NCI-H128 (cell line): ENCODE results near the gene TCERG1L.
"Not testable (repeated sequence)": the region's sequence is repeated elsewhere in the genome, so short reads cannot be mapped to it uniquely, and the experiment has no call there.

Experiments
- DNase-seq: peaks from one replicate; lab custom pipeline; 2025; ENCODE audit not compliant: unreplicated experiment; lab: John Stamatoyannopoulos, UW

Gene TCERG1L

DNA sequence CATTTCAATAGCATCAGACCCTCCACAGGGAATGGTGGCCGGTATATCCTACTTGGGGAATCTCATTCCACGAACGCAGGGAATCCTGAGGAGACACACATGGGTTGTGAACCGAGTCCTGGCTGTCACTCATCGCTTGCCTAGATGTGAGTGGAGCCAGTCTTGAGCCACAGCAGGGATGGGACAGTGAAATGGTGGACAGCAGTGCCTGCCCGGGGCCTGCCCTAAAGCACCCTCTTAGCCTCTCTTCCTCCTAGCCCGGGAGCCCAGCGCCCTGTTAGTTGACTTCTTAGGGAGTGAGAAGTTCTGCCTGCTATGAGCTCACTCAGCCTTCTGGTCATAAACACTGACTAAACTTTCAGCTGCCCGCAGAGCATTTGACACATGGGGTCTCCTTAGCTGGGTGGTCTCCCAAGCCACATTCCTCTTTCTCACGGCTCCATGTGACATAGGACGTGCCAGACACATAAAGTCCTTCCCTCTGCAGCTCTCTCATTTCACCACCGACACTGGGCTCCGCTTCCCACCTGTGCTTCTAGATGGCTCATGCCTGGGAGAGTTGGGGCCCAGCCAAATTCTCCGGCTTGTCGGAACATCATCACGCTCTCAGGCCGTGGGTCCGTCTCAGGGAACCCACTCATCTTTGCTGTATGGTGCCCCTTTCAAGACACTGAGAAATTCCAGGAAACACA lies 60.9 kb downstream of the TCERG1L start:
- DNase-seq, result no peak

- no peak for DNase-seq
Observed at GRCh38 chr10:131249955-131250344, 61.6 kb downstream of the TCERG1L start.

DNA sequence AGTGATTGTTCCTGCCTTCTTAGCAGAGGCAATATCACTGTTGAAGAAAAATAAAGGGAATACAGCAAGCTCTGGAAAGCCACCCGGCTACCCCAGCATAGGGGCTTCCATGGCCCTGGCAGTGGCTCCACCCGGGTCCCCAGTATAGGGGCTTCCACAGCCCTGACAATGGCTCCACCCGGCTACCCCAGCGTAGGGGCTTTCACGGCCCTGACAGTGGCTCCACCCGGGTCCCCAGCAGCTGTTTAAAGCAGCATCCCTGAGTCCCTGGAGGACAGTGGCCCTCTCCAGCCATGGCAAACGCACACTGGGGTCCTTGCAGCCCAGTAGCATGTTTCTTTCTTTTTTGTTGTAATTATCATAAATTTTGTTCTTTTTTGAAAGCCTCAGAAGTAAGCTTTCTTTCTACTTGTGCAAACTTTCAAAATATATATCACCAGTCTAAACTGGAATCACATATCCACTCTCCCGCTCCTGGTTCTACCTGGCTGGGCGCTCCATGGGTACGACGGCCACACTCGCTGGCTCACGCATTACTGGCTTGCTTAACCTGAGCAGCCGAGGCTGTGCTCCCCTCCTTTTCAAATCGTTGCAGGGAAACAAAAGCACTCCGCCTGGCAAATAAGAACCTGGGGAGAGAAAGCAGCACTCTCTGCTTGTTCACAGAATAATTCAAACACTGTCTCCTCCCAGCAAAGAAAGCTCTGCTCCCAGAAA lies 62.1 kb downstream of the TCERG1L start:
- DNase-seq, result no peak

DNA sequence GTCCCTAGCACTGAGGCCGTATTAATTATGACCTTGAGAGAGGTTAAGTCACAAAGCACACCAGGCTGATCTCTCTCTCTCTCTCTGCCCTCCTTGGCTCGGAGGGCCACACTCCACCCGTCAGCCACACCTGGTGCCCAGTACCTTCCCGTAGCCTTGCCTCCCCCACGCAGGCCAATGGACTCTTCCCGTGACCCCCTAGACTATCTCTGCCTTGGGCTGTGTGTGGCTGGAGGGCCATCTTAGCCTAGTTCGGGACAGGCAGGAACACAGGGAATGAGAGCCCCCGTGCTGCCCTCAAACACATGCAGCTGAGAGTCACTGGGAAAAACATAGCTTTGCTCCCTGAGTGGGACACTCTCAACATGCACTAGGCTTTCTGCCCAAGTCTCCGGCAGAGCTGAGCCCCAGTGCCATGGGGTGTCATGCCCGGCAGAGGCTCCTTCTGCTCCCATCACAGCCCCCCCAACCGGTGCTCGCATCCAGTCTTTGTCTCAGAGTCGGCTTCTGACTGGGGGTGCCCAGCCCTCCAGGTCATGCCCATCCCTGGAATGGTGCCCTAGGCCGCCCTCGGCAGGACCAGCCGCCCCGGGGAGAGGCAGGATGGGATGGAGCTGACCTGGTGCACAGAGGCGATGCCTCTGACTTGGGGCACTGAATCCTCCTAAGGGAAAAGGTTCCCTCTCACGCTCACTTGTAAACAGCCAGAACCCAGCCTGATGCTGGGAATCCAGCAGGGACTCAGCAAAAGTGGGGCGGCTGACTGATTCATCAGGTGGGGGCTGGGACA lies 63.0 kb downstream of the TCERG1L start:
- no peak for DNase-seq

DNA sequence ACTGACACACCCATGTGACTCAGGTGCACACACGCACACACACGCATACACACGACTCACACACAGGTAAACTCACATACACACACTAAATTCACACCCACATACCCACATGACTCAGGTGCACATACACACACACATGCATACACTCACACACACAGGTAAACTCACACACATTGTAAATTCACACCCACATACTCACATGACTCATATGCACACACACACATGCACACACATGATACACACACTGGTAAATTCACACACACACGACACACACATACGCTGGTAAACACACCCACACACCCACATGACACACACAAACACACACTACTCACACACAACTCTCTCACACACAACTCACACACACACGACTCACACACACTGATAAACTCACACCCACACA lies 63.6 kb downstream of the TCERG1L start:
- DNase-seq, result no peak

- DNase-seq, result no peak
Observed at GRCh38 chr10:131246775-131247174, 64.7 kb downstream of the TCERG1L start.

- DNase-seq, result no peak
Observed at GRCh38 chr10:131246089-131246488, 65.4 kb downstream of the TCERG1L start.

GRCh38 chr10:131245475-131246059 lies 66.0 kb downstream of the TCERG1L start:
- no peak for DNase-seq

- no peak for DNase-seq
Observed at GRCh38 chr10:131244836-131245235, 66.7 kb downstream of the TCERG1L start.

DNA sequence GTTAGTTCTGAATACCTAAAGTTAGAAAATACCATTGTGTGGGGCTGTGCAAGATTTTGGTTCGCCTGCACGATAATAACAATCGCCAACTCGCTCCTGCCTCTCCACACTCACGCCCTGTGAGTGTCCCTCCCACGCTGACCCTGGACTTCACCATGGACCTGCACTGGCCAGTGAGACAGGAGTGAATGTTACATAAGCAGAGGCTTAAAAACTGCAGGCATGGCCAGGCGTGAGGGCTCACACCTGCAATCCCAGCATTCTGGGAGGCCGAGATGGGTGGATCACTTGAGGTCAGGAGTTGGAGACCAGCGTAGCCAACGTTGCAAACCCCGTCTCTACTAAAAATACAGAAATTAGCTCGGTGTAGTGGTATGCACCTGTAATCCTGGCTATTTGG lies 68.4 kb downstream of the TCERG1L start:
- DNase-seq, result no peak

- no peak for DNase-seq
Observed at GRCh38 chr10:131242007-131242406, 69.5 kb downstream of the TCERG1L start.

DNA sequence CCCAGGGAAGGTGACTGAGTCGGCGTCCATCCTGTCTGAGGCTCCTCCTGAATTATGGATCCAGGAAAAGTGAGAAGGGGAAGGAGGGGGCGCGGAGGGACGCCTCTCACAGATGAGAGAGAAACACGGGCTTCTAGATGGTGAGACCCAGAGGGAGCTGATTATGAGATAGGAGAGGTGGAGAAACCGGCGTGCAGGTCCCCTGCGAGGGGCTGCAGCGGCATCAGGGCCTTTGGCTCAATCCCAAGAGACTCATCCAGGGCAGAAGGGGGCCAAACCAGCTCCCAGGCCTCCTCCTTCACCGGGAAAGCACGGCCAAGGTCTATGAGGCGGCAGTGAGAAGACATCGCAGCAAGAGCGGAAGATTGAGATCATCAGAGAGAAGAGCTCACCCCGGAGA lies 70.8 kb downstream of the TCERG1L start:
- no peak for DNase-seq

- no peak for DNase-seq
Observed at GRCh38 chr10:131239926-131240325, 71.6 kb downstream of the TCERG1L start.

DNA sequence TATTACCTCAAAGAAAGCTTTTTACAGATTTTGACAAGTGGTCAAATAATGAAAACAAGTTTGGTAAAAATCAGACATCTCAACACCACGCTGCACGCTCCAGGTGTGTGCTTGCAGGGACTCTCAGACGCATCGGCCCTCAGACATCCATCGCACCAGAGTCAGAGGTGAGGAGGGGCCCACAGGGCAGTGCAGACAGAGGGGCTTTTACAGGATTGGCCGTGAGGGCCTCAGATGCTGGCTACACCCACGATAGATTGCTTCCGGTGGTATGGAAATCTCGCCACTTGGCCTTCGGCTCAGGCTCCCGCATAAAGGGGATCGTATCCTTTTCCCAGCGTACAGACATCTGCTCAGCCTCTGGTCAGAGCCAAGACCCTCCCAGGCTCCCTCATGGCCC lies 72.1 kb downstream of the TCERG1L start:
- no peak for DNase-seq

DNA sequence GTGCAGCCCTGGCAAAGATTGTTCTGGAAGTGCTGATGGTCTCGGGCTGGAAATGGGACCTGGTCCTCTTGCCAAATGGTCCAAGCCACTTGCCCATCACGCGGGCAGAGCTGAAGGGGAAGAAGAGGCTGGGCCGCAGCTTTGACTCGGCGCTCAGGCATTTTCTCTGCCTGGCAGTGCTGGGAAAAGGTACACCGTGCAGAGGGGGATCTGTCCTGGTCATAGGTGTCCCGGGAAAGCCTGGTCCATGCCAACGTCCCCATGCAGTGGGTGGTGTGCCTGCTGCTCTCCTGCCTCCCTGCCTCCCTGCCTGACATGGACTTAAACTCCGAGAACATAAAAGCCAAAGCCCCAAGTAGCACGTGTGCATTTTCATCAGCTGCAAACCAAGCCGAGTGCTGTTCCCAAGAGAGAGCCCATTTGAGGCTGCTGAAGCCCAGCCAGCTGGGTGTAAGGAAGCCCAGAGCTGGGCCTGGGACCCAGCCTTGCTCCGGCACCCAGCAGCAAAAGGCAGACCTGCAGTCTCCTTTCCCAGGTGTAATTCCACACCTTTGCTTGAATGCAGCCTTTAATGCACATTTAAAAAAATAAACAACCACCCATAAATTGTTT lies 72.7 kb downstream of the TCERG1L start:
- DNase-seq, result no peak

GRCh38 chr10:131237991-131238651 lies 73.4 kb downstream of the TCERG1L start:
- no peak for DNase-seq

DNA sequence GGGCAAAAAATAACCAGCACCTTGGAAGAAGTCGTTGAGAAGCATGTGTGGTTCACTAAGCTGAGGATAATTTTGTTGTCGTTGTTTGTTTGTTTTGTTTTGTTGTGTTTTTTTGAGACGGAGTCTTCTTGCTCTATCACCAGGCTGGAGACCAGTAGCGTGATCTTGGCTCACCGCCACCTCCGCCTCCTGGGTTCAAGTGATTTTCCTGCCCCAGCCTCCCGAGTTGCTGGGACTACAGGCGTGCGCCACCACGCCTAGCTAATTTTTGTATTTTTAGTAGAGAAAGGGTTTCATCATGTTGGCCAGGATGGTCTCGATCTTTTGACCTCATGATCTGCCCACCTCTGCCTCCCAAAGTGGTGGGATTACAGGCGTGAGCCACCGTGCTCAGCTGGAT lies 76.9 kb downstream of the TCERG1L start:
- DNase-seq, result not testable (repeated sequence)

GRCh38 chr10:131233611-131234258 lies 77.8 kb downstream of the TCERG1L start:
- DNase-seq, result no peak

DNA sequence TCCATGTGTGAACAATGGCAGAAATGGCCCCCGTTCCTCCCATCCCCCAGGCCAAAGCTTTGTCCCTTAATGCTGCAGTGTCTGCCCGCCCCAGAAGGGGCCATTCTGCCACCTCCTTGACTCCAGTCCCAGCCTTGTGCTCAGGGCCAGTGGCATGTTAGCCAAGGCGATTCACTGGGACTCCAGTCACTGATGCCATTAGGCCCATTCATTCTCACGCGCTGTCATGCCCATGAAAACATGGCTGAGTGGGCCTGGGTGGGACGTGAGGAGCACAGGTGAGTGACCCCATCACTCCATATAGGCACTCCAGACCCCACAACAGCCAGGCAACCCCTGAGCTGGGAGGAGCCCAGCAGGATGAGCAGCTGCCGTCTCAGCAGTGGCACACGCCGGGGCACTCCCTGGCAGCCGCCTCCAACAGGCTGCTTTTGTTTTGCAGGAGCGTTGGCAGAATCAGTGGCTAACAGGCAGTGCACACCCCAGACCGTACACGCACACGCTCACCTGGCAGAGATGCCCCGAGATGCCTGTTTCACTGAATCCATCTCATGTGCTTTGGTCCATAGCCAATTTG lies 79.5 kb downstream of the TCERG1L start:
- no peak for DNase-seq
